NB4 (cell line): ENCODE measurements around the gene LTBP1.

Experiments used
- DNase-seq: peaks from one replicate; pipeline ENCODE4 v3.0.0; 2010; ENCODE audit warnings: low read depth
- H3K4me3 ChIP-seq: one replicate; pipeline ENCODE4 v1.5.1; 2011; ENCODE audit warnings: mild to moderate bottlenecking, low read depth, low read length, moderate library complexity
- MYC ChIP-seq: IDR thresholded peaks from 2 replicates; pipeline ENCODE4 v1.6.1; 2011; ENCODE audit warnings: low read depth, low read length
- POLR2A ChIP-seq: IDR thresholded peaks from 2 replicates; pipeline ENCODE4 v1.6.1; 2011; ENCODE audit warnings: mild to moderate bottlenecking; ENCODE audit not compliant: insufficient read length; ENCODE audit errors: extremely low read depth
- TF ChIP-seq, protein P1 (sequence below): IDR thresholded peaks from one replicate; pipeline ENCODE4 v1.5.1; 2012; ENCODE audit warnings: low read depth, low read length
- TF ChIP-seq, protein P2 (sequence below): IDR thresholded peaks from 2 replicates; pipeline ENCODE4 v1.6.1; 2011; ENCODE audit warnings: low read depth, low read length

The LTBP1 gene, protein sequence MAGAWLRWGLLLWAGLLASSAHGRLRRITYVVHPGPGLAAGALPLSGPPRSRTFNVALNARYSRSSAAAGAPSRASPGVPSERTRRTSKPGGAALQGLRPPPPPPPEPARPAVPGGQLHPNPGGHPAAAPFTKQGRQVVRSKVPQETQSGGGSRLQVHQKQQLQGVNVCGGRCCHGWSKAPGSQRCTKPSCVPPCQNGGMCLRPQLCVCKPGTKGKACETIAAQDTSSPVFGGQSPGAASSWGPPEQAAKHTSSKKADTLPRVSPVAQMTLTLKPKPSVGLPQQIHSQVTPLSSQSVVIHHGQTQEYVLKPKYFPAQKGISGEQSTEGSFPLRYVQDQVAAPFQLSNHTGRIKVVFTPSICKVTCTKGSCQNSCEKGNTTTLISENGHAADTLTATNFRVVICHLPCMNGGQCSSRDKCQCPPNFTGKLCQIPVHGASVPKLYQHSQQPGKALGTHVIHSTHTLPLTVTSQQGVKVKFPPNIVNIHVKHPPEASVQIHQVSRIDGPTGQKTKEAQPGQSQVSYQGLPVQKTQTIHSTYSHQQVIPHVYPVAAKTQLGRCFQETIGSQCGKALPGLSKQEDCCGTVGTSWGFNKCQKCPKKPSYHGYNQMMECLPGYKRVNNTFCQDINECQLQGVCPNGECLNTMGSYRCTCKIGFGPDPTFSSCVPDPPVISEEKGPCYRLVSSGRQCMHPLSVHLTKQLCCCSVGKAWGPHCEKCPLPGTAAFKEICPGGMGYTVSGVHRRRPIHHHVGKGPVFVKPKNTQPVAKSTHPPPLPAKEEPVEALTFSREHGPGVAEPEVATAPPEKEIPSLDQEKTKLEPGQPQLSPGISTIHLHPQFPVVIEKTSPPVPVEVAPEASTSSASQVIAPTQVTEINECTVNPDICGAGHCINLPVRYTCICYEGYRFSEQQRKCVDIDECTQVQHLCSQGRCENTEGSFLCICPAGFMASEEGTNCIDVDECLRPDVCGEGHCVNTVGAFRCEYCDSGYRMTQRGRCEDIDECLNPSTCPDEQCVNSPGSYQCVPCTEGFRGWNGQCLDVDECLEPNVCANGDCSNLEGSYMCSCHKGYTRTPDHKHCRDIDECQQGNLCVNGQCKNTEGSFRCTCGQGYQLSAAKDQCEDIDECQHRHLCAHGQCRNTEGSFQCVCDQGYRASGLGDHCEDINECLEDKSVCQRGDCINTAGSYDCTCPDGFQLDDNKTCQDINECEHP (N-terminal part only)

GRCh38 chr2:32946314-32947075 is at the start of gene LTBP1:
Gene LTBP1 (plus strand): TSS chr2:32946953. CDS start chr2:32947325, 372 bp downstream.
- H3K4me3 ChIP-seq: no peak within 1 kb of the TSS
- DNase-seq: peak; percentile 70
- TF ChIP-seq, protein P1, sequence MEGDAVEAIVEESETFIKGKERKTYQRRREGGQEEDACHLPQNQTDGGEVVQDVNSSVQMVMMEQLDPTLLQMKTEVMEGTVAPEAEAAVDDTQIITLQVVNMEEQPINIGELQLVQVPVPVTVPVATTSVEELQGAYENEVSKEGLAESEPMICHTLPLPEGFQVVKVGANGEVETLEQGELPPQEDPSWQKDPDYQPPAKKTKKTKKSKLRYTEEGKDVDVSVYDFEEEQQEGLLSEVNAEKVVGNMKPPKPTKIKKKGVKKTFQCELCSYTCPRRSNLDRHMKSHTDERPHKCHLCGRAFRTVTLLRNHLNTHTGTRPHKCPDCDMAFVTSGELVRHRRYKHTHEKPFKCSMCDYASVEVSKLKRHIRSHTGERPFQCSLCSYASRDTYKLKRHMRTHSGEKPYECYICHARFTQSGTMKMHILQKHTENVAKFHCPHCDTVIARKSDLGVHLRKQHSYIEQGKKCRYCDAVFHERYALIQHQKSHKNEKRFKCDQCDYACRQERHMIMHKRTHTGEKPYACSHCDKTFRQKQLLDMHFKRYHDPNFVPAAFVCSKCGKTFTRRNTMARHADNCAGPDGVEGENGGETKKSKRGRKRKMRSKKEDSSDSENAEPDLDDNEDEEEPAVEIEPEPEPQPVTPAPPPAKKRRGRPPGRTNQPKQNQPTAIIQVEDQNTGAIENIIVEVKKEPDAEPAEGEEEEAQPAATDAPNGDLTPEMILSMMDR: peak; percentile 86
- no peak for TF ChIP-seq MYC

DNA sequence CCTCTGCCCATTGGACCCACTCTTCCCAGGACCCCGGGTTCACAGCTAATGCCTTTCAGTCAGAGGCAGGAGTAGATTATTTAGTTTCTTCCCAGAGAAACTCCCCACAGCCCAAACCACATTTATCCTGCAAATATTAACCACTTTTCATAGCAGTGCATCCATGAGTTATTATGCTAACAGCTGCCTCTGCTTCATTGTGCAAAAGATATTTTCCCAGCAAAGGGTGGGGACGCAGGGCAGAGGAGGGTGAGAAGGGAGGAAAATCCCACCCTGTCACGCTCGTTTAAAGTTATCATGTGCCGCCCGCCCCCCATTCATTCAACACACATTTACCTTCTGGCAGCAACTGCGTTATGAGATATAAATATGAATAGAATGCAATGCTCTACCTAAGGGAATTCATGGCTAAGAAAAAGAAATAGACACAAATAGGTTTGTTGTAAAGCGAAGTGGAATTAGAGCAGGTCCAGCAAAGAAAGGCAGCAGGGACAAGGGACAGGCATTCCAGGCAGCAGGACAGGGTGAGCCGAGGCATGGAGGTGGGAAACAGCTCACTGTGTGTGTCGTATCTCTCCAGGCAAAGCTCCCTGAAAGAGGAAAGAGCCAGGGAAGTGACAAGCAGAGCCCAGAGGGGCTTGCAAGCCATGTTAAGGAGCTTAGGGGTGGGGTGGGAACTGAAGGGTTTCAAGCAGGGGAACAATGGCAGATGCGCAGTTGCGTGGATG is 46.3 kb upstream of the LTBP1 start:
- TF ChIP-seq, protein P2, sequence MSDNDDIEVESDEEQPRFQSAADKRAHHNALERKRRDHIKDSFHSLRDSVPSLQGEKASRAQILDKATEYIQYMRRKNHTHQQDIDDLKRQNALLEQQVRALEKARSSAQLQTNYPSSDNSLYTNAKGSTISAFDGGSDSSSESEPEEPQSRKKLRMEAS: no peak
- TF ChIP-seq, protein P1: no peak
- TF ChIP-seq POLR2A: no peak
- no peak for TF ChIP-seq MYC
- no peak overlapping the region for H3K4me3 ChIP-seq
- no peak for DNase-seq

DNA sequence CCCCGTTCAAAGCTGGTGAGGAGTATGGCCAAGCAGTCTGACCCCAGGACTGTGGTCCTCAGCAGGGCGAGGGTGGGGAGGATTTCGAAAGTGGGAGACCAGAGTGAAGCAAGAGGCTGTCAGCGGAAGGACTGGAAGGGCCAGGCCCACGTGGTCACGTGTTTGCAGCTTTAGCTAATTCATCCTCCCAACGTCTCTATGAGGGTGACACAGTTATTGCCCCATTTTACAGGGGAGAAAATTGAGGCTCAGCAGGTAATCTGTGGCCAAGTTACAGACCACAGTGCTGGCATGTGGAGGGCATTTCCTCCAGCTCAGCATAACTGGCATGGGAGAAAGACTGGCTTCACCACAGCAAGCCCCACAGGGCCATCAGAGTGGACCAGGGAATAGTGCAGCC is 45.4 kb upstream of the LTBP1 start:
- H3K4me3 ChIP-seq: no peak overlapping the region
- TF ChIP-seq, protein P1: no peak
- no peak for TF ChIP-seq POLR2A
- TF ChIP-seq MYC: no peak
- TF ChIP-seq, protein P2: peak; percentile 97
- peak; percentile 71 for DNase-seq

DNA sequence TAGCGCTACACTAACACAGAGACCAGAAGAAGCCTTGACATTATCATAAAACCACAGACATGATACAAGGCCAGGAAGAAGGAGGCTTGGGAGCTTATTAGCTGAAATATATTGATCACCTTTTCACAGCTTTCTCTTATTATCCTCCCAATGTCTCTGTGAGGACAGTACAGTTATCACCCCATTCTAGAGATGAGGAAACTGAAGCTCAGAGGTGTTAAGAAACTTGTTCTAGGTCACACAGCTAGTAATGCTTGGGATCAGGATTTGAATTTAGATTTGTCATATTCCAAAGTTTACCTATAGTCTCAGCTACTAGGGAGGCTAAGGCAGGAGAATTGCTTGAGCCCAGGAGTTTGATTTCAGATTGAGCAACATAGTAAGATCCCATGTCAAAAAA is 44.6 kb upstream of the LTBP1 start:
- TF ChIP-seq, protein P1: no peak
- TF ChIP-seq POLR2A: no peak
- TF ChIP-seq, protein P2: no peak
- no peak for TF ChIP-seq MYC
- no peak overlapping the region for H3K4me3 ChIP-seq
- no peak for DNase-seq

DNA sequence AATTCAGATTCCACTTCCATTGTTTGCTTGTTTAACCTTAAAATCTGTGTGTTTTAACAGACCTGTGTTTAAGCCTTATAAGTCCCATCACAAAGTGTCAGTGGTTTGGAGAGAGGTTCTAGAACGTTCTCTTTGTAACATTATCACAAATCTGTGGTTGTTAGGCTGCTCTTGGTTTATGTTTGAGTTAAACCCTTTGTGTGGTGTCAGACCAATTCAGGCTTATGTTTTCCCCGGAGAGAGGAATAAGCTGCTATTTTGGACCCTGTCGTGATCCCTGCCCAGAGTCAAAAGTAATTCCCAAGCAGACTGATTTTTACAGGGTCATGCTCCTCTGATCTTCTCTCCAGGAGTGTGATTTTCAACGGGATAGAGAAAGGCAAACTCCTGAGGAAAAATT is 43.8 kb upstream of the LTBP1 start:
- DNase-seq: no peak
- TF ChIP-seq, protein P2: no peak
- TF ChIP-seq, protein P1: no peak
- TF ChIP-seq MYC (no peak), POLR2A (no peak)

More for the DNA sequence above, 43.8 kb upstream of the LTBP1 start:
- no peak overlapping the region for H3K4me3 ChIP-seq
